Gastrocnemius medialis (tissue), 4 donors: Measurements from ENCODE around the gene ETNK1. TPM values are rescaled to one million over a fixed set of nuclear protein-coding genes. Genes with fewer than 3 reads are reported as not detected.

ENCODE experiments used
- ATAC-seq, 2 donors: fragments of 150-250 bp; one replicate each; pipeline ENCODE4 v1.9.1; 2016
- DNase-seq, 2 donors: peaks; one replicate each; pipeline ENCODE4 v3.0.0-alpha.2; 2019
- H3K27ac ChIP-seq, 4 donors: fragments of 200-600 bp; sonication (generic); 1 replicate in 1 of 4; 2 replicates in 3 of 4; pipeline ENCODE4 v1.5.1; 2016 to 2018; ENCODE audit warnings: mild to moderate bottlenecking in 2 of 4, moderate library complexity in 1 of 4
- H3K27me3 ChIP-seq, 3 donors: fragments of 200-600 bp; sonication (generic) in 2 of 3; 1 replicate in 1 of 3; 2 replicates in 2 of 3; pipeline versions ENCODE4 v1.5.1 to v1.6.0; 2016 to 2019; ENCODE audit warnings: mild to moderate bottlenecking in 1 of 3, moderate library complexity in 1 of 3
- H3K36me3 ChIP-seq, 2 donors: fragments of 200-600 bp; sonication (generic) in 1 of 2; one replicate each; pipeline ENCODE4 v1.5.1; 2017 to 2018
- H3K4me1 ChIP-seq, 2 donors: fragments of 200-600 bp; sonication (generic) in 1 of 2; one replicate each; pipeline ENCODE4 v1.5.1; 2016 to 2017; ENCODE audit warnings: mild to moderate bottlenecking in 2 of 2
- H3K4me3 ChIP-seq, 4 donors: fragments of 200-600 bp; sonication (generic) in 3 of 4; 1 replicate in 1 of 4; 2 replicates in 3 of 4; pipeline ENCODE4 v1.5.1; 2016 to 2019; ENCODE audit warnings: mild to moderate bottlenecking in 2 of 4
- H3K9me3 ChIP-seq, 3 donors: fragments of 200-600 bp; sonication (generic) in 2 of 3; 1 replicate in 1 of 3; 2 replicates in 2 of 3; pipeline ENCODE4 v1.5.1; 2016 to 2019
- CTCF ChIP-seq, 5 experiments: fragments of 450-650 bp in 3 of 5; fragments of 200-600 bp in 2 of 5; sonication (generic) in 2 of 5; IDR thresholded peaks in 4 of 5; conservative IDR thresholded peaks in 1 of 5; 1 replicate in 4 of 5; 2 replicates in 1 of 5; pipeline ENCODE4 v1.5.1; 2016 to 2019; ENCODE audit warnings: antibody characterized with exemption in 5 of 5, mild to moderate bottlenecking in 3 of 5, moderate library complexity in 3 of 5
- POLR2A ChIP-seq, 2 donors: fragments of 450-650 bp; IDR thresholded peaks; one replicate each; pipeline ENCODE4 v1.6.1; 2017; ENCODE audit warnings: antibody characterized with exemption in 2 of 2, mild to moderate bottlenecking in 2 of 2, moderate library complexity in 2 of 2
- in situ Hi-C, 4 donors: fragments of 200-750 bp; cut with MboI; loops; one replicate each; pipeline versions ENCODE4 v1.15.0 to v1.8.0; 2017; ENCODE audit warnings: low sequenced_read_pairs in 4 of 4
- intact Hi-C: fragments of 100-400 bp; cut with DNase I; formaldehyde crosslinking; loops from one replicate; pipeline ENCODE4 v1.15.1; 2023; ENCODE audit warnings: low total_unique reads
- total RNA-seq, 4 donors: library from RNA; depleted of rRNA; stranded (reverse); fragments of >200 nt; gene quantifications; one replicate each; pipeline versions ENCODE4 v1.1.0 to v1.2.3, GENCODE V29; 2016

The ETNK1 gene
- total RNA-seq, 4 donors from 2014 or later = 6.5 to 15.1 (median 7.2) TPM

- ATAC-seq = no peak
- Histone ChIP-seq H3K4me1 (no peaks in the 10 kb centered on the region), H3K27ac (no peak overlapping the region), H3K27me3 (no peaks in the 10 kb centered on the region), H3K9me3 (no peaks in the 10 kb centered on the region), H3K4me3 (no peak overlapping the region), H3K36me3 (no peaks in the 10 kb centered on the region)
- DNase-seq = no peak
- in situ Hi-C loops (no loop called here), intact Hi-C loops (no loop called here)
- TF ChIP-seq POLR2A (IDR thresholded peaks at IDR 0.05) = no peak
- no peak for TF ChIP-seq CTCF (IDR thresholded peaks at IDR 0.05 in 4 of 5, conservative IDR thresholded peaks at IDR 0.05 in 1 of 5)
These were observed 114.0 kb downstream of the ETNK1 start for GRCh38 chr12:22738945-22739344.

Other genes with a start within 250 kb of the ETNK1 start
- gene C2CD5, start 80.6 kb upstream of the ETNK1 start, total RNA-seq = 1 to 10 TPM; 5.3 to 9.4 (median 6.9) TPM